Osteocyte (in vitro differentiated cells): ENCODE measurements around the gene LACTBL1. TPM values are rescaled to one million over a fixed set of nuclear protein-coding genes. Genes with fewer than 3 reads are reported as not detected.
"Not testable (repeated sequence)": the region's sequence is repeated elsewhere in the genome, so short reads cannot be mapped to it uniquely, and the experiment has no call there.

ENCODE experiments used
- DNase-seq: peaks from one replicate; pipeline ENCODE4 v3.0.0; 2021; ENCODE audit warnings: mixed read lengths; ENCODE audit not compliant: unreplicated experiment; ENCODE audit errors: extremely low spot score
- H3K27ac Mint-ChIP-seq: one replicate; pipeline ENCODE4 v1.8.0; 2021; ENCODE audit warnings: mild to moderate bottlenecking, mixed read lengths; ENCODE audit not compliant: unreplicated experiment
- H3K27me3 Mint-ChIP-seq: one replicate; pipeline ENCODE4 v1.8.0; 2021; ENCODE audit warnings: mixed read lengths; ENCODE audit not compliant: unreplicated experiment
- H3K36me3 Mint-ChIP-seq: one replicate; pipeline ENCODE4 v1.8.0; 2021; ENCODE audit warnings: mixed read lengths; ENCODE audit not compliant: unreplicated experiment
- H3K4me1 Mint-ChIP-seq: one replicate; pipeline ENCODE4 v1.8.0; 2021; ENCODE audit warnings: mixed read lengths; ENCODE audit not compliant: unreplicated experiment
- H3K4me3 Mint-ChIP-seq: one replicate; pipeline ENCODE4 v1.8.0; 2021; ENCODE audit warnings: mild to moderate bottlenecking, moderate library complexity, mixed read lengths; ENCODE audit not compliant: unreplicated experiment
- H3K9me3 Mint-ChIP-seq: one replicate; pipeline ENCODE4 v1.8.0; 2021; ENCODE audit warnings: mixed read lengths; ENCODE audit not compliant: unreplicated experiment
- CTCF ChIP-seq: fragments of 200-600 bp; sonication (generic); IDR thresholded peaks from 2 replicates; pipeline ENCODE4 v1.5.0; 2021; ENCODE audit warnings: antibody characterized with exemption, mild to moderate bottlenecking, moderate library complexity
- total RNA-seq: library from RNA; stranded (reverse); gene quantifications from 2 replicates; pipeline ENCODE4 v1.2.1, GENCODE V29; 2021

LACTBL1 gene
- total RNA-seq, 1 donor from 2014 or later: not detected

- no peak for TF ChIP-seq CTCF
- Mint-ChIP-seq H3K27me3 (peaks cover 30% of the 10 kb centered on the region), H3K4me1 (peaks cover 4% of the 10 kb centered on the region)
Measured at GRCh38 chr1:22951796-22952195, 20.9 kb downstream of the LACTBL1 start.

GRCh38 chr1:22949822-22950331, 22.8 kb downstream of the LACTBL1 start:
- Mint-ChIP-seq H3K36me3 (peaks cover 1% of the 10 kb centered on the region), H3K27ac (no peak overlapping the region), H3K9me3 (no peaks in the 10 kb centered on the region), H3K4me1 (peaks cover 4% of the 10 kb centered on the region), H3K4me3 (no peak overlapping the region), H3K27me3 (peaks cover 41% of the 10 kb centered on the region)
- no peak for TF ChIP-seq CTCF
- no peak for DNase-seq

More at GRCh38 chr1:22951796-22952195, 20.9 kb downstream of the LACTBL1 start:
- Mint-ChIP-seq H3K9me3 (no peaks in the 10 kb centered on the region), H3K4me3 (no peak overlapping the region), H3K27ac (no peak overlapping the region), H3K36me3 (peaks cover 1% of the 10 kb centered on the region)
- no peak for DNase-seq

GRCh38 chr1:22945171-22945570, 27.5 kb downstream of the LACTBL1 start:
- H3K4me3 Mint-ChIP-seq, H3K4me1 Mint-ChIP-seq, H3K27ac Mint-ChIP-seq, DNase-seq, H3K36me3 Mint-ChIP-seq: not testable (repeated sequence)
- H3K27me3 Mint-ChIP-seq: peaks cover 82% of the 10 kb centered on the region
- peaks cover 10% of the 10 kb centered on the region for H3K9me3 Mint-ChIP-seq

GRCh38 chr1:22944346-22945055, 28.2 kb downstream of the LACTBL1 start:
- Mint-ChIP-seq H3K27ac (no peak overlapping the region), H3K27me3 (peaks cover 77% of the 10 kb centered on the region), H3K9me3 (peaks cover 10% of the 10 kb centered on the region), H3K36me3 (peaks cover 4% of the 10 kb centered on the region), H3K4me3 (no peak overlapping the region), H3K4me1 (no peaks in the 10 kb centered on the region)
- no peak for DNase-seq
- TF ChIP-seq CTCF: no peak

- no peaks in the 10 kb centered on the region for H3K4me1 Mint-ChIP-seq
- TF ChIP-seq CTCF: no peak
- H3K27ac Mint-ChIP-seq: no peak overlapping the region
Measured at GRCh38 chr1:22941257-22941656, 31.4 kb downstream of the LACTBL1 start.

More at GRCh38 chr1:22941257-22941656, 31.4 kb downstream of the LACTBL1 start:
- peaks cover 4% of the 10 kb centered on the region for H3K36me3 Mint-ChIP-seq
- peaks cover 10% of the 10 kb centered on the region for H3K9me3 Mint-ChIP-seq
- no peak for DNase-seq
- H3K27me3 Mint-ChIP-seq: peaks cover 52% of the 10 kb centered on the region
- H3K4me3 Mint-ChIP-seq: no peak overlapping the region
